ENCODE data around the gene RANBP10. TPM values are rescaled to one million over a fixed set of nuclear protein-coding genes. Genes with fewer than 3 reads are reported as not detected.

RANBP10 gene
- total RNA-seq, 4 donors from 2014 or later = 5.8 to 12.2 (median 8.6) TPM

DNA sequence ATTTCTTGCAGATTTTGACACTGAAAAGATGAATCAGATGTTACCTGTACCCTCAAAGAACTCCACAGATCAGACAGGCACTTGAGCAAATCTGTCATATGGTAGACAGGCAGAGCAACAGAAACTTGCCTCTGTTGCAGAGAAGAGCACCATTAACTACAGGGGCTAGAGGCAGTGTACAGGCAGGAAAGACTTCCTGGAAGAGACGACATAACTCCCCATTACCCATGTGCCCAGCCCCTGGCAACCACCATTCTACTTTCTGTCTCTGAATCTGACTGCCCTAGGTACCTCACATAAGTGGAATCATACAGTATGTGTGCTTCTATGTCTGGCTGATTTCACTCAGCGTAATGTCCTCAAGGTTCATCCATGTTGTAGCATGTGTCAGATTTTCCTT is 102.7 kb downstream of the RANBP10 start:
- H3K4me3 ChIP-seq = no peak overlapping the region
- no peak for DNase-seq (ENCODE audit: extremely low spot score)
- TF ChIP-seq, protein P1, sequence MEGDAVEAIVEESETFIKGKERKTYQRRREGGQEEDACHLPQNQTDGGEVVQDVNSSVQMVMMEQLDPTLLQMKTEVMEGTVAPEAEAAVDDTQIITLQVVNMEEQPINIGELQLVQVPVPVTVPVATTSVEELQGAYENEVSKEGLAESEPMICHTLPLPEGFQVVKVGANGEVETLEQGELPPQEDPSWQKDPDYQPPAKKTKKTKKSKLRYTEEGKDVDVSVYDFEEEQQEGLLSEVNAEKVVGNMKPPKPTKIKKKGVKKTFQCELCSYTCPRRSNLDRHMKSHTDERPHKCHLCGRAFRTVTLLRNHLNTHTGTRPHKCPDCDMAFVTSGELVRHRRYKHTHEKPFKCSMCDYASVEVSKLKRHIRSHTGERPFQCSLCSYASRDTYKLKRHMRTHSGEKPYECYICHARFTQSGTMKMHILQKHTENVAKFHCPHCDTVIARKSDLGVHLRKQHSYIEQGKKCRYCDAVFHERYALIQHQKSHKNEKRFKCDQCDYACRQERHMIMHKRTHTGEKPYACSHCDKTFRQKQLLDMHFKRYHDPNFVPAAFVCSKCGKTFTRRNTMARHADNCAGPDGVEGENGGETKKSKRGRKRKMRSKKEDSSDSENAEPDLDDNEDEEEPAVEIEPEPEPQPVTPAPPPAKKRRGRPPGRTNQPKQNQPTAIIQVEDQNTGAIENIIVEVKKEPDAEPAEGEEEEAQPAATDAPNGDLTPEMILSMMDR (IDR thresholded peaks at IDR 0.05) = no peak
- TF ChIP-seq EP300 (IDR thresholded peaks at IDR 0.05) (no peak), POLR2A (IDR thresholded peaks at IDR 0.05; ENCODE audit: low read depth) (no peak), POLR2AphosphoS5 (IDR thresholded peaks at IDR 0.05) (no peak)
- H3K36me3 ChIP-seq = no peaks in the 10 kb centered on the region
- intact Hi-C loops (cut with DNase I) = no loop called here
- 83% methylated on average over 2 of the region's 2 CpGs for WGBS
- H3K9me3 ChIP-seq = no peaks in the 10 kb centered on the region
- no peaks in the 10 kb centered on the region for H3K27me3 ChIP-seq
- no peak overlapping the region for H3K27ac ChIP-seq (replicated peaks in 1 of 4)
- peaks cover 0 to 16% (median 3%) of the 10 kb centered on the region in 4 donors for H3K4me1 ChIP-seq

GRCh38 chr16:67702130-67702529 is 104.2 kb downstream of the RANBP10 start:
- 89% methylated on average over 4 of the region's 4 CpGs for WGBS

DNA sequence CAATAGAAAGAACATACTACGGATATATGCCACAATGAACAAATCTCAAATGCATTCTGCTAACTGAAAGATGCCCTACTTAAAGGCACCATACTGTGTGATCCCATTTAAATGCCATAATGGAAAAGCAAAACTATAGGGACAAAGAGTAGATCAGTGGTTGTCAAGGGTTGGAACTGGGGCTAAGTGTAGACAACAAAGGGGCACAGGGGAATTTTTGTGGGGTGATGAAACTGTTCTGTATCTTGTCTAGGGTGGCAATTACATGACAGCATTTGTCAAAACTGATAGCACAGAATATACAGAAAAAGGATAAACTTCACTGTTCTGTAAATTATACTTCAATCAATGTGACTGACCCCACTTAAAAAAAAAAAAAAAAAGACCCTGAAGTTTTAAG is 104.9 kb downstream of the RANBP10 start:
- WGBS = 97% methylated on average over 1 of the region's 1 CpG

More at GRCh38 chr16:67702130-67702529, 104.2 kb downstream of the RANBP10 start:
- Histone ChIP-seq H3K4me1 (peaks cover 0 to 16% (median 3%) of the 10 kb centered on the region in 4 donors), H3K27ac (replicated peaks in 1 of 4) (no peak overlapping the region), H3K9me3 (no peaks in the 10 kb centered on the region), H3K4me3 (no peak overlapping the region), H3K27me3 (no peaks in the 10 kb centered on the region), H3K36me3 (no peaks in the 10 kb centered on the region)
- DNase-seq (ENCODE audit: extremely low spot score) = no peak
- intact Hi-C loops (cut with DNase I) = no loop called here
- TF ChIP-seq POLR2A (IDR thresholded peaks at IDR 0.05; ENCODE audit: low read depth) (no peak), EP300 (IDR thresholded peaks at IDR 0.05) (no peak), POLR2AphosphoS5 (IDR thresholded peaks at IDR 0.05) (no peak)
- TF ChIP-seq, protein P1 (IDR thresholded peaks at IDR 0.05) = no peak

GRCh38 chr16:67699265-67699664 is 107.1 kb downstream of the RANBP10 start:
- no peaks in the 10 kb centered on the region for H3K36me3 ChIP-seq
- peaks cover 0 to 8% (median 0%) of the 10 kb centered on the region in 4 donors for H3K4me1 ChIP-seq
- 100% methylated on average over 7 of the region's 7 CpGs for WGBS
- no peak overlapping the region for H3K4me3 ChIP-seq
- no peaks in the 10 kb centered on the region for H3K27me3 ChIP-seq
- no peak overlapping the region for H3K27ac ChIP-seq (replicated peaks in 1 of 4)
- H3K9me3 ChIP-seq = no peaks in the 10 kb centered on the region
- no peak for DNase-seq (ENCODE audit: extremely low spot score)
- no peak for TF ChIP-seq EP300 (IDR thresholded peaks at IDR 0.05)
- TF ChIP-seq, protein P1 (IDR thresholded peaks at IDR 0.05) = no peak
- no peak for TF ChIP-seq POLR2AphosphoS5 (IDR thresholded peaks at IDR 0.05)
- TF ChIP-seq POLR2A (IDR thresholded peaks at IDR 0.05; ENCODE audit: low read depth) = no peak
- intact Hi-C loops (cut with DNase I) = no loop called here

More for the DNA sequence above, 104.9 kb downstream of the RANBP10 start:
- Histone ChIP-seq H3K4me3 (no peak overlapping the region), H3K27ac (replicated peaks in 1 of 4) (no peak overlapping the region), H3K36me3 (no peaks in the 10 kb centered on the region), H3K27me3 (no peaks in the 10 kb centered on the region), H3K4me1 (peaks cover 0 to 16% (median 3%) of the 10 kb centered on the region in 4 donors), H3K9me3 (no peaks in the 10 kb centered on the region)
- TF ChIP-seq, protein P1 (IDR thresholded peaks at IDR 0.05) = no peak
- TF ChIP-seq POLR2A (IDR thresholded peaks at IDR 0.05; ENCODE audit: low read depth) = no peak
- TF ChIP-seq EP300 (IDR thresholded peaks at IDR 0.05) = no peak
- TF ChIP-seq POLR2AphosphoS5 (IDR thresholded peaks at IDR 0.05) = no peak
- intact Hi-C loops (cut with DNase I) = no loop called here
- no peak for DNase-seq (ENCODE audit: extremely low spot score)
